Measurements from ENCODE around the gene PEAK1. TPM values are rescaled to one million over a fixed set of nuclear protein-coding genes. Genes with fewer than 3 reads are reported as not detected.

The PEAK1 gene
- total and polyA plus RNA-seq, 9 of the 15 experiments (the other 6 are each of a cell fraction or from before 2014, with no cell fraction given): 0.99 to 22.4 (median 10.8) TPM

DNA sequence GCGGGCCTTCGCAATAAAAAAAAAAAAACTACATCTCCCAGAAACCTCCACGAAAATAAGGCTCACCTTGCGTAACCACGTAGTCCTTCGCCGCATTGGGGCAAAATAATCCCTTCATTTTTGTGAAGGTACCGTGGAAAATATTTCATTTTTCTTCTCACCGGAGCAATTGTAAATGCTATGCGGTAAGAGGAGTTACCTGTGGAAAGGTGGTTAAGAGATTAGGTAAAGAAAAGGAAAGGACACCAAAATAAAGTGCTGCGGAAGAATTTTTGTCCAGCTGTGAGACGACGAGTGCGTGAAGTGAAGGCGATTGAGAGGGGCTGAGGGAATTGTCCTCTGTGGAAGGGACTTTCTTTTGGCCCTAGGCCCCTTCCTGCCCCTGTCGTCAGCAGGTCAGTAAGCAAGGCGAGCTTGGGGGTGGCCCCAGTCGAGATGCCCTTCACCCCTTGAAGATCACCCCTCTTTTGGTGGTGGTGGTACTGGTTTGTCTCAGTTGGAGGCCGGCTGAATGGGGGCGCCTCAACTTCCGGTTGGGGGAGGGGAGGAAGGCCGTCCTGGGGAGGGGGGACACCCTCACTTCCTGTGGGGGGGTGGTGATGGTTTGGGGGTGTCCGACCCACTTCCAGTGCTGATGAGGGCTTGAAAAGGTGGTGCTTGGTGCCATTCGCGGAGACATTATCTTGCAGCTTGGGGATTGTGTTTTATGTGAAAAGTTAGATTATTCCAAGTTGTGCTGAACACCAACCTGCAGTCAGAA lies 886 bp upstream of the PEAK1 start, which contains the start of gene HMG20A (continued):
- TF ChIP-seq, protein P1, sequence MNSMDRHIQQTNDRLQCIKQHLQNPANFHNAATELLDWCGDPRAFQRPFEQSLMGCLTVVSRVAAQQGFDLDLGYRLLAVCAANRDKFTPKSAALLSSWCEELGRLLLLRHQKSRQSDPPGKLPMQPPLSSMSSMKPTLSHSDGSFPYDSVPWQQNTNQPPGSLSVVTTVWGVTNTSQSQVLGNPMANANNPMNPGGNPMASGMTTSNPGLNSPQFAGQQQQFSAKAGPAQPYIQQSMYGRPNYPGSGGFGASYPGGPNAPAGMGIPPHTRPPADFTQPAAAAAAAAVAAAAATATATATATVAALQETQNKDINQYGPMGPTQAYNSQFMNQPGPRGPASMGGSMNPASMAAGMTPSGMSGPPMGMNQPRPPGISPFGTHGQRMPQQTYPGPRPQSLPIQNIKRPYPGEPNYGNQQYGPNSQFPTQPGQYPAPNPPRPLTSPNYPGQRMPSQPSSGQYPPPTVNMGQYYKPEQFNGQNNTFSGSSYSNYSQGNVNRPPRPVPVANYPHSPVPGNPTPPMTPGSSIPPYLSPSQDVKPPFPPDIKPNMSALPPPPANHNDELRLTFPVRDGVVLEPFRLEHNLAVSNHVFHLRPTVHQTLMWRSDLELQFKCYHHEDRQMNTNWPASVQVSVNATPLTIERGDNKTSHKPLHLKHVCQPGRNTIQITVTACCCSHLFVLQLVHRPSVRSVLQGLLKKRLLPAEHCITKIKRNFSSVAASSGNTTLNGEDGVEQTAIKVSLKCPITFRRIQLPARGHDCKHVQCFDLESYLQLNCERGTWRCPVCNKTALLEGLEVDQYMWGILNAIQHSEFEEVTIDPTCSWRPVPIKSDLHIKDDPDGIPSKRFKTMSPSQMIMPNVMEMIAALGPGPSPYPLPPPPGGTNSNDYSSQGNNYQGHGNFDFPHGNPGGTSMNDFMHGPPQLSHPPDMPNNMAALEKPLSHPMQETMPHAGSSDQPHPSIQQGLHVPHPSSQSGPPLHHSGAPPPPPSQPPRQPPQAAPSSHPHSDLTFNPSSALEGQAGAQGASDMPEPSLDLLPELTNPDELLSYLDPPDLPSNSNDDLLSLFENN (IDR thresholded peaks at IDR 0.05; ENCODE audit: low read depth in 2 of 2, low read length in 2 of 2): 0 out of 4 replicates have a peak, but pooled peaks of 1 of the 2 experiments have one; percentile 47
- TF ChIP-seq, protein P2, sequence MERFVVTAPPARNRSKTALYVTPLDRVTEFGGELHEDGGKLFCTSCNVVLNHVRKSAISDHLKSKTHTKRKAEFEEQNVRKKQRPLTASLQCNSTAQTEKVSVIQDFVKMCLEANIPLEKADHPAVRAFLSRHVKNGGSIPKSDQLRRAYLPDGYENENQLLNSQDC (CRISPR knock-in tag; IDR thresholded peaks at IDR 0.05): no peak
- TF ChIP-seq, protein P3, sequence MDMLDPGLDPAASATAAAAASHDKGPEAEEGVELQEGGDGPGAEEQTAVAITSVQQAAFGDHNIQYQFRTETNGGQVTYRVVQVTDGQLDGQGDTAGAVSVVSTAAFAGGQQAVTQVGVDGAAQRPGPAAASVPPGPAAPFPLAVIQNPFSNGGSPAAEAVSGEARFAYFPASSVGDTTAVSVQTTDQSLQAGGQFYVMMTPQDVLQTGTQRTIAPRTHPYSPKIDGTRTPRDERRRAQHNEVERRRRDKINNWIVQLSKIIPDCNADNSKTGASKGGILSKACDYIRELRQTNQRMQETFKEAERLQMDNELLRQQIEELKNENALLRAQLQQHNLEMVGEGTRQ (CRISPR knock-in tag; IDR thresholded peaks at IDR 0.05): no peak
- TF ChIP-seq PHTF2 (CRISPR knock-in tag; IDR thresholded peaks at IDR 0.05) (no peak), XRCC5 (IDR thresholded peaks at IDR 0.05; ENCODE audit: low read depth, low read length) (peak; percentile 53; the same call in 1 of the 2 replicates), CBX3 (IDR thresholded peaks at IDR 0.05; ENCODE audit: borderline replicate concordance in 1 of 2, low read length in 2 of 2) (no peak), POLR2A (conservative IDR thresholded peaks at IDR 0.05) (peak; percentile 93), ESRRA (IDR thresholded peaks at IDR 0.05; ENCODE audit: borderline replicate concordance, low read depth) (peak; percentile 79), JUN (IDR thresholded peaks at IDR 0.05; ENCODE audit: borderline replicate concordance, low read depth, low read length) (no peak), JUN (CRISPR knock-in tag; IDR thresholded peaks at IDR 0.05; ENCODE audit: borderline replicate concordance) (no peak), HLTF (IDR thresholded peaks at IDR 0.05) (peak; percentile 92; the same call in 1 of the 2 replicates), ZC3H4 (CRISPR knock-in tag; IDR thresholded peaks at IDR 0.05; ENCODE audit: borderline replicate concordance) (no peak), DPF2 (IDR thresholded peaks at IDR 0.05) (peak; percentile 71; the same call in 1 of the 2 replicates), HNRNPLL (IDR thresholded peaks at IDR 0.05; ENCODE audit: low read depth, low read length, poor library complexity, severe bottlenecking) (peak; percentile 48), SUPT5H (IDR thresholded peaks at IDR 0.05) (peak; percentile 90), ZNF316 (IDR thresholded peaks at IDR 0.05) (peak; percentile 35; the same call in 1 of the 2 replicates), KLF10 (CRISPR knock-in tag; IDR thresholded peaks at IDR 0.05) (no peak)
- TF ChIP-seq, protein P4, sequence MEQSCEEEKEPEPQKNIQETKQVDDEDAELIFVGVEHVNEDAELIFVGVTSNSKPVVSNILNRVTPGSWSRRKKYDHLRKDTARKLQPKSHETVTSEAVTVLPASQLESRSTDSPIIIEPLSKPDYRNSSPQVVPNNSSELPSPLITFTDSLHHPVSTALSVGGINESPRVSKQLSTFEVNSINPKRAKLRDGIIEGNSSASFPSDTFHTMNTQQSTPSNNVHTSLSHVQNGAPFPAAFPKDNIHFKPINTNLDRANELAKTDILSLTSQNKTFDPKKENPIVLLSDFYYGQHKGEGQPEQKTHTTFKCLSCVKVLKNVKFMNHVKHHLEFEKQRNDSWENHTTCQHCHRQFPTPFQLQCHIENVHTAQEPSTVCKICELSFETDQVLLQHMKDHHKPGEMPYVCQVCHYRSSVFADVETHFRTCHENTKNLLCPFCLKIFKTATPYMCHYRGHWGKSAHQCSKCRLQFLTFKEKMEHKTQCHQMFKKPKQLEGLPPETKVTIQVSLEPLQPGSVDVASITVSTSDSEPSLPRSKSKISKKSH (CRISPR knock-in tag; IDR thresholded peaks at IDR 0.05): no peak
- TF ChIP-seq, protein P5, sequence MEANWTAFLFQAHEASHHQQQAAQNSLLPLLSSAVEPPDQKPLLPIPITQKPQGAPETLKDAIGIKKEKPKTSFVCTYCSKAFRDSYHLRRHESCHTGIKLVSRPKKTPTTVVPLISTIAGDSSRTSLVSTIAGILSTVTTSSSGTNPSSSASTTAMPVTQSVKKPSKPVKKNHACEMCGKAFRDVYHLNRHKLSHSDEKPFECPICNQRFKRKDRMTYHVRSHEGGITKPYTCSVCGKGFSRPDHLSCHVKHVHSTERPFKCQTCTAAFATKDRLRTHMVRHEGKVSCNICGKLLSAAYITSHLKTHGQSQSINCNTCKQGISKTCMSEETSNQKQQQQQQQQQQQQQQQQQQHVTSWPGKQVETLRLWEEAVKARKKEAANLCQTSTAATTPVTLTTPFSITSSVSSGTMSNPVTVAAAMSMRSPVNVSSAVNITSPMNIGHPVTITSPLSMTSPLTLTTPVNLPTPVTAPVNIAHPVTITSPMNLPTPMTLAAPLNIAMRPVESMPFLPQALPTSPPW (CRISPR knock-in tag; IDR thresholded peaks at IDR 0.05): peak; percentile 94

Measured in K562 (cell line).